Esophagus muscularis mucosa (tissue), 4 donors: ENCODE measurements around the gene CELF5. TPM values are rescaled to one million over a fixed set of nuclear protein-coding genes. Genes with fewer than 3 reads are reported as not detected.

ENCODE experiments used
- DNase-seq: peaks from one replicate; pipeline ENCODE4 v3.0.0-alpha.2; 2017; ENCODE audit errors: extremely low spot score
- H3K27ac ChIP-seq, 4 donors: fragments of 200-600 bp; sonication (generic); replicated peaks in 1 of 4; 1 replicate in 3 of 4; 2 replicates in 1 of 4; pipeline ENCODE4 v1.5.1; 2016 to 2019; ENCODE audit warnings: mild to moderate bottlenecking in 1 of 4
- H3K27me3 ChIP-seq, 4 donors: fragments of 200-600 bp; sonication (generic); one replicate each; pipeline versions ENCODE4 v1.5.1 to v1.6.0; 2016 to 2019
- H3K36me3 ChIP-seq, 4 donors: fragments of 200-600 bp; sonication (generic); one replicate each; pipeline ENCODE4 v1.5.1; 2016 to 2019
- H3K4me1 ChIP-seq, 4 donors: fragments of 200-600 bp; sonication (generic); one replicate each; pipeline ENCODE4 v1.5.1; 2016 to 2019
- H3K4me3 ChIP-seq, 4 donors: fragments of 200-600 bp; sonication (generic); 1 replicate in 2 of 4; 2 replicates in 2 of 4; pipeline ENCODE4 v1.5.1; 2016 to 2019; ENCODE audit warnings: mild to moderate bottlenecking in 4 of 4, moderate library complexity in 1 of 4
- H3K9me3 ChIP-seq, 4 donors: fragments of 200-600 bp; sonication (generic); 1 replicate in 3 of 4; 2 replicates in 1 of 4; pipeline ENCODE4 v1.5.1; 2016 to 2019
- CTCF ChIP-seq, 3 experiments: fragments of 200-600 bp in 2 of 3; fragments of 450-650 bp in 1 of 3; sonication (generic) in 2 of 3; IDR thresholded peaks; one replicate each; pipeline ENCODE4 v1.5.1; 2017 to 2019; ENCODE audit warnings: antibody characterized with exemption in 3 of 3, mild to moderate bottlenecking in 2 of 3, moderate library complexity in 1 of 3
- EP300 ChIP-seq: sonication (generic); formaldehyde crosslinking; IDR thresholded peaks from one replicate; pipeline ENCODE4 v1.6.1; 2017; ENCODE audit warnings: antibody characterized with exemption
- POLR2A ChIP-seq: fragments of 450-650 bp; IDR thresholded peaks from one replicate; pipeline ENCODE4 v1.6.1; 2017; ENCODE audit warnings: antibody characterized with exemption, moderate library complexity, mild to moderate bottlenecking, low read depth
- POLR2AphosphoS5 ChIP-seq, 2 donors: sonication (generic); formaldehyde crosslinking; IDR thresholded peaks; one replicate each; pipeline ENCODE4 v1.6.1; 2017; ENCODE audit warnings: antibody characterized with exemption in 2 of 2
- WGBS: methylation state at CpG from one replicate; pipeline ENCODE4 v1.1.5; 2018; 5-methylcytosine and 5-hydroxymethylcytosine counted together
- intact Hi-C: fragments of 100-400 bp; cut with DNase I; formaldehyde crosslinking; loops from one replicate; pipeline ENCODE4 v1.15.1; 2023
- total RNA-seq, 4 donors: library from RNA; depleted of rRNA; stranded (reverse); fragments of >200 nt; gene quantifications; one replicate each; pipeline versions ENCODE4 v1.1.0 to v1.2.1, GENCODE V29; 2016

The CELF5 gene
- total RNA-seq, 4 donors from 2014 or later: 0.17 TPM; not detected in 3

- H3K9me3 ChIP-seq: peaks cover 0 to 11% (median 10%) of the 10 kb centered on the region in 4 donors
- H3K4me1 ChIP-seq: no peaks in the 10 kb centered on the region
- 80% methylated on average over 15 of the region's 15 CpGs for WGBS
- no peak for DNase-seq
- no peak overlapping the region for H3K27ac ChIP-seq
- H3K27me3 ChIP-seq: peaks cover 0 to 77% (median 11%) of the 10 kb centered on the region in 4 donors
- TF ChIP-seq POLR2AphosphoS5 (IDR thresholded peaks at IDR 0.05) (no peak), POLR2A (no peak), EP300 (no peak), CTCF (IDR thresholded peaks at IDR 0.05) (no peak)
- no peaks in the 10 kb centered on the region for H3K36me3 ChIP-seq
- intact Hi-C loops: no loop called here
- H3K4me3 ChIP-seq: no peak overlapping the region
Measured at GRCh38 chr19:3268326-3268725, 43.9 kb downstream of the CELF5 start.

- peaks cover 0 to 14% (median 13%) of the 10 kb centered on the region in 4 donors for H3K9me3 ChIP-seq
- H3K27me3 ChIP-seq: peaks cover 0 to 81% (median 11%) of the 10 kb centered on the region in 4 donors
Measured at GRCh38 chr19:3268763-3269162, 44.3 kb downstream of the CELF5 start.

GRCh38 chr19:3269916-3270671, 45.6 kb downstream of the CELF5 start:
- no peak for TF ChIP-seq CTCF (IDR thresholded peaks at IDR 0.05)
- TF ChIP-seq POLR2A: no peak
- Histone ChIP-seq H3K4me3 (no peak overlapping the region), H3K36me3 (no peaks in the 10 kb centered on the region), H3K27ac (no peak overlapping the region), H3K9me3 (peaks cover 0 to 16% (median 13%) of the 10 kb centered on the region in 4 donors), H3K4me1 (peaks cover 0 to 2% (median under 1%) of the 10 kb centered on the region in 4 donors), H3K27me3 (peaks cover 0 to 92% (median 17%) of the 10 kb centered on the region in 4 donors)
- no peak for DNase-seq
- intact Hi-C loops: no loop called here
- WGBS: 12% methylated on average over 18 of the region's 47 CpGs

More at GRCh38 chr19:3268763-3269162, 44.3 kb downstream of the CELF5 start:
- TF ChIP-seq EP300: no peak
- no peak for TF ChIP-seq POLR2AphosphoS5 (IDR thresholded peaks at IDR 0.05)
- Histone ChIP-seq H3K36me3 (no peaks in the 10 kb centered on the region), H3K27ac (no peak overlapping the region), H3K4me1 (no peaks in the 10 kb centered on the region), H3K4me3 (no peak overlapping the region)
- intact Hi-C loops: no loop called here
- no peak for DNase-seq
- 72% methylated on average over 6 of the region's 6 CpGs for WGBS

- Histone ChIP-seq H3K4me1 (peaks cover 3 to 10% (median 9%) of the 10 kb centered on the region in 4 donors), H3K27me3 (peaks cover 0 to 98% (median 25%) of the 10 kb centered on the region in 4 donors), H3K27ac (no peak overlapping the region), H3K4me3 (no peak overlapping the region), H3K36me3 (no peaks in the 10 kb centered on the region), H3K9me3 (peaks cover 0 to 16% (median 13%) of the 10 kb centered on the region in 4 donors)
- DNase-seq: no peak
- intact Hi-C loops: no loop called here
- TF ChIP-seq POLR2AphosphoS5 (IDR thresholded peaks at IDR 0.05) (no peak), POLR2A (no peak), EP300 (no peak), CTCF (IDR thresholded peaks at IDR 0.05) (no peak)
- 0% methylated on average over 1 of the region's 11 CpGs for WGBS
Measured at GRCh38 chr19:3270902-3271301, 46.4 kb downstream of the CELF5 start.

DNA sequence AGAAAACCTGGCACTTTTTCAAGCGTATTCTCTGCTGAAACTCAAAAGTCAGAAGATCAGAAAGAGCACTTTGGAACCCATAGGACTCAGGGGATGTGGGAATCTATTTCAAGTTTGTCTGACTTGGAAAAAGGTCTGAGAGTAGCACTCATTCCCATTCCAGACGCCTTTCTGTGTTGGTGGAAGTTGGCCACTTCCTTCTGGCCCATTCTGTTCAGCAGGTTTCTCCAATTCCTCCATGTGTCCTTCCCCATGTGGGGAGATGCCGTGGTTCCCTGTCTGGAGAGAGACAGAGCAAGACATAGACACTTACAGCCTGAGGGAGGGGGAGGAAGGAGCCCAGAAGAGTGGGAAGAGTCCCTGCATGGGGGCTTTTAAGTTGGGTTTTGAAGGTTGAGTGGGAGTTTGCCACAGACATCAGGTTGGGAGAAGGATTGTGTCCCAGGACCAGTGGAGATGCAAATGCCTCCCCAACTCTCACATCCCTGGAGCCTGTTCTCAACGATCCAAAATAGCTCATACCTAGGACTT, 48.0 kb downstream of the CELF5 start:
- H3K27me3 ChIP-seq: peaks cover 0 to 99% (median 31%) of the 10 kb centered on the region in 4 donors
- WGBS: 56% methylated on average over 4 of the region's 4 CpGs

More for the DNA sequence above, 48.0 kb downstream of the CELF5 start:
- Histone ChIP-seq H3K36me3 (no peaks in the 10 kb centered on the region), H3K4me1 (peaks cover 3 to 18% (median 16%) of the 10 kb centered on the region in 4 donors), H3K27ac (no peak overlapping the region), H3K4me3 (no peak overlapping the region), H3K9me3 (peaks cover 0 to 16% (median 13%) of the 10 kb centered on the region in 4 donors)
- TF ChIP-seq EP300: no peak
- TF ChIP-seq POLR2A: no peak
- no peak for TF ChIP-seq CTCF (IDR thresholded peaks at IDR 0.05)
- DNase-seq: no peak
- intact Hi-C loops: no loop called here
